Adrenal gland (tissue), 5 donors: ENCODE results near the gene UVRAG.

Experiments used
- CTCF ChIP-seq, 6 experiments: fragments of 450-650 bp in 4 of 6; fragments of 200-600 bp in 2 of 6; sonication (generic) in 1 of 6; IDR thresholded peaks; 1 replicate in 5 of 6; 2 replicates in 1 of 6; pipeline versions ENCODE4 v1.5.1 to v1.8.0; 2016 to 2021; ENCODE audit warnings: antibody characterized with exemption in 6 of 6, mild to moderate bottlenecking in 2 of 6, moderate library complexity in 1 of 6
- POLR2A ChIP-seq, 2 donors: fragments of 450-650 bp; IDR thresholded peaks; one replicate each; pipeline ENCODE4 v1.6.1; 2017; ENCODE audit warnings: antibody characterized with exemption in 2 of 2, mild to moderate bottlenecking in 2 of 2, moderate library complexity in 1 of 2
- donor health status: DM: no; HTN: no; CAD: no.

GRCh38 chr11:76086743-76087635, 272.0 kb downstream of the UVRAG start:
- TF ChIP-seq CTCF (IDR thresholded peaks at IDR 0.05), result no peak
- TF ChIP-seq POLR2A (IDR thresholded peaks at IDR 0.05), result no peak
